ENCODE measurements around the gene DCTN3.

Gene DCTN3

DNA sequence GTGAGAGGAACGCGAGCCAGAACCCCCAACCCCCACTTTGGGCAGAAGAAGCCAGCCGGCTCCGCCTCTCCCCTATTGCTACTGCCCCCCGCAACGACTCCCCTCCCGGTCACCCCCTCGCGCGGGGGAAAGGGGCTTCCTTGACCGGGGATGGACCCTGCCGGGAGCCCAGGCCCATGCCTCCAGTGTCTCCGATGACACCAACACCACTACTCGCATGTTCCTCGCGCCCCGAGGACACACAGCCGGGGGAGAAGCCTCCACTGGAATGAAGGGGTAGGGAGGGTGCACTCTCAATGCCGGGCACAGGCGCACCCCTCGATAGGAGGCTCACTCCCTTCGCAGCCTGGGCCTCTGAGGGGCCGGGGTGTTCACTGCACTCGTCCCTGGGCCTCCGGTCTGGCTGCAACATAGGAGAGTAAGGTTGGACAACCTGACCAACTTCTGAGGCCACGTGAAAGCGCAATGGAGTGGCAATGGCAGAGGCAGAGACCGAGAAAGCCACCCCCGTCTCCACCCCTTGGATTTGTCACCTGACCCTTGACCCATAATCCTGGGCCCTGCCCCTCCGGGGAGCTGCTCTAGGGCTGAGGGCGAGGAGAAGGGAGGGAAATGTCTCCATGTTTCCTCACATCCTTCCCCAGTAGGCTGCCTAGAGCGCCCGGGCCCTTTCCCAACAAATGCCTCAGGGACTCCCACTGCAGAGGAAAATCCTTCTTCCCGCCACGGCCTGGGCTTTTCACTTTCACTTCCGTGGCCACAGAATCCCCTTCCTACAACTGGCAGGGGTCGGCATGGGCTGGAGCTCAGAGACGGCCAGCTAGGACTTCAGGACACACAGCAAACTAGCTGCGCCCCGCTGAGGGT is 29.7 kb downstream of the DCTN3 start:
- DNase-seq (ENCODE audit: low spot score): no peak

- no peak for DNase-seq (ENCODE audit: low spot score)
Observed at GRCh38 chr9:34589636-34590380, 30.5 kb downstream of the DCTN3 start, which contains the start of gene CNTFR. Gene CNTFR, minus strand, starts transcription at chr9:34589724. Its CDS starts 20,743 bp downstream, at chr9:34568981.

GRCh38 chr9:34588671-34589635 is 31.3 kb downstream of the DCTN3 start:
- no peak for DNase-seq (ENCODE audit: low spot score)

DNA sequence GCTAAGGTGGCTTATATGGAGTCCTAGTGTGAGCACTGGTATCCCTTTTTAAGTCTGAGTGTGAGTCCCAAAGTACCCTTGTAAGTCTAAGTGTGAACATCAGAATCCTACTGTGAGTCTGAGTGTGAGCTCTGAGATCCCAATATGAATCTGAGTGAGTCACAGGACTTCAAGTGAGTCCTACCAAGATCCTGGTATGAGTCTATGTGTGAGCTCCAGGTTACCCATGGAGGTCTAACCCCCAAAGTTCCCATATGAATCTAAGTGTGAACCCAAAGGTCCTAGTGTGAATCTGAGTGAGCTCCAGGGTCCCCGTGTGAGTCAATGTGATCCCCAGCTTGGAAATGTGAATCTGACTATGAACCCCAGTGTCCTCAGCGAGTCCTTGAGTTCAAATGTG is 33.0 kb downstream of the DCTN3 start:
- no peak for DNase-seq (ENCODE audit: low spot score)

GRCh38 chr9:34585946-34586669 is 34.2 kb downstream of the DCTN3 start:
- DNase-seq (ENCODE audit: low spot score): no peak

DNA sequence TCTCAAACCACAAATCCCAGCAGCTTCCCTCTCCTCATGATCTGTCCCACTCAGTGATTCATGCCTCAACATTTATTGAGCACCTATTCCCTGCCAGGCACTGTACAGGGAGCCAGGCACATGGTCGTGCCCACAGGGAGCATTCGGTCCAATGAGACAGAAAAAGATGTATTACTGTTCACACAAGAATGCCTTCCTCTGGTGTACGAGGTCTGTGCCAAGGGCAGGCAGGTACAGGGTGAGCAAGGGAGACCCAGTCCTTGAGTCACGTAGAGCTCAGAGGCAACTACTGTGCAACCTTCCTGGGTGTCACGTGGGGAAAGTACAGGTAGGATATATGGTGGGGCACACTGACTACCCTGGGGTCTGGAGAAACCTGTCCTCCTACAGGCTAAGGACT is 35.3 kb downstream of the DCTN3 start:
- DNase-seq (ENCODE audit: low spot score): no peak

GRCh38 chr9:34582787-34583186 is 37.5 kb downstream of the DCTN3 start:
- DNase-seq (ENCODE audit: low spot score): no peak

DNA sequence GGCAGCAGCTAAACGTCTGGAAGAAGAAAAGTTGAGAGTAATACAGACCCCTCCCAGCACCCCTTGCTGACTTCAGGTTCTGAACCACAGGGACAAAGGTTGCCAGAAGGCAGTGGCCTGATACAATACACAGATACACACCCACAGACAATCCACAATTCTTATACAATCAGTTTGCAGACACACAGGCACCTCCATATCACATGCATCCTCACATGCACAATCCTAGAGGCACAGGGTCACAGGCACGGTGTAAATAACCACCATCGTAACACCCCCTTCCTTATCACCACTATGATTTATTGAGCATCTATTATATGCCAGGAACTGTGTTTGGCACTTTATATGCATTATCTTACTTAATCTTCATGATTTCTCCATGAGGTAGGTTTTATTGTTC is 39.0 kb downstream of the DCTN3 start:
- DNase-seq (ENCODE audit: low spot score): no peak

- DNase-seq (ENCODE audit: low spot score): no peak
Observed at GRCh38 chr9:34580358-34580757, 39.9 kb downstream of the DCTN3 start.

DNA sequence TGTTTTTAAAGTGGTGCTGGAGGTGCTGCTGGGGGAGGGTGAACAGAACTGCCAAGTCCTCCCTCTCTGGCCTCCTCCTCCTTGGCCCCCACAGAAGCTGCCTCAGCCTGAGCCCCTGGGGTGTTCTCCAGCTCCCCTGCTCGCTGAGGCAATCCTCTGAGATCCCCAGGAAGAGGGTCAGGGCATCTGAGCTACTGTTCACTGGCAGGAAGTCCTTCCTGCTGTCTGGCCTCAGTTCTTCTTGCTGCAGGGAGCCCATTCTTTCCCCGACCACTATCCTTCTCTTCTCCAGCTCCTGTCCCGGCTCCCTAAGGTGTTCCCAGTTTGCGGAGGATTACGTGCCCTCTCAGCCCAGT is 40.5 kb downstream of the DCTN3 start:
- DNase-seq (ENCODE audit: low spot score): no peak

GRCh38 chr9:34579104-34579807 is 41.0 kb downstream of the DCTN3 start:
- DNase-seq (ENCODE audit: low spot score): no peak

- DNase-seq (ENCODE audit: low spot score): no peak
Observed at GRCh38 chr9:34578241-34579103, 41.8 kb downstream of the DCTN3 start.

DNA sequence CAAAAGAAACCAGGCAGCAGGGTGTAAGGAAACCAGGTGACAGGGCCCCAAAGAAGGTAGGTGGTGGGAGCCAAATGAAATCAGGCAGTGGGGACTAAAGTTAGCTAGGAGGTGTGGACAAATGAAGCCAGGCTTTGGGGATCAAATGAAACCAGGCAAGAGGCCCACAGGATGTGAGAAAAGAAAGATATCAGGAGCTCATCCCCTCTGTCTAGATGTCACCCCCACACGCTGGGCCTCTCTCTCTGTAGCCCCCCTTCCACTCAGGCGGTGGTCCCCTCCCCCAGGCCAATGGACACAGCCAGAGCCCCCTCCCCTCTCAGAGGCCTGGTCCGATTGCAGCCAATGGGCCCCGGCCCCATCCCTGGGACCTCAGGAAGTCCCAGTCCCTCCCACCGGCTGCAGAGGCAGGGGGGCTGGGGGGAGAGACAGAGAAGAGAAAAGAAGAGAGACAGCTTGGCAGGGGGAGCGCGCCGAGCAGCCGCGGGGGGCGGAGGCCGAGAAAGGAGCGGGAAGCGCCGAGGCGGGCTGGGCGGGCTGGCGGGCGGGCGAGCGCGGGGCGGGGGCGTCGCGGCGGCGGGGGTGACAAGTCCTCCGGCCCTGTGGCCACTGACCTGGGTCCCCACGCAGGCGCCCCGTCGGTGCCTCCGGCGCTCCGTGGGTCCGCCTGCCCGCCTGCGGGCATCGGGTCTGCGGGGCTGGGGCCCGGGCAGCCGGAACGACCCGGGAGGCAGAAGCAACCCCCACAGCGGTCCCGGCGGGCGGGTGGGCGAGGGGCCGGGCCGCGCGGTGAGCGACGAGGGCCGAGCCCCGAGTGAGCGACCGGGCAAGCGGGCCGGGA is 42.7 kb downstream of the DCTN3 start:
- DNase-seq (ENCODE audit: low spot score): no peak

GRCh38 chr9:34576597-34577399 is 43.5 kb downstream of the DCTN3 start:
- no peak for DNase-seq (ENCODE audit: low spot score)

DNA sequence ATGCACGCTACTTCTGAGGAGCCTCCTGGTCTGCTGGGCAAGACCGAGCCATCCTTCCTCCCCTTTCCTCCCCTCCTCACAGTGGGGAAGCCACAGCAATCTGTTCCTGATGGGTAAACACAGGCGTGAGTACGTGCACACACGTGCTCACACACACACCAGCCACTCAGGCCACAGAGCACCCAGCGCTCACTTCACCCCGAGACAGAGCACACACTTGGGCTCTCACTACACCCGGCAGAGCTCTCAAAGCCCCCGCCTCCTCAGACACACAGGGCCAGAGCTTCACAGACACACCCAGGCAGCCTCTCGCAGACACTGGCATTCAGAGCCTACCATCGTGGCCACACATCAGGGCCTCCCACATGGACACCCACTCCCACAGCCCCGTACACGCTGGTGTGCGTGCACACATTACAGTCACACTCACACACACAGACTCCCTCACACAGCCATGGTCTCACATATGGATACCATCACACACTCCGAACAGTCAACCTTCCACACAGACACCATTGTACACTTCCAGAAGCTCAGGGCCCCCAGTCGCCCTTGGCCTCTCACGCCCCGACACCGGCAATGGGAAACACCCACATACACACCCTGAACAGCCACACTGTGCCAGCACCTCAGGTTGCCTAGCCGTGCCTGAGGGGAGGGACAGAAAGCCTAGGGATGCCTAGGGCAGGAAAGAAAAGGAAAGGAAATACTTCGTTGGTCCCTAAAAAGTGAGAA is 44.3 kb downstream of the DCTN3 start:
- no peak for DNase-seq (ENCODE audit: low spot score)

GRCh38 chr9:34575241-34575640 is 45.1 kb downstream of the DCTN3 start:
- no peak for DNase-seq (ENCODE audit: low spot score)

- DNase-seq (ENCODE audit: low spot score): no peak
Observed at GRCh38 chr9:34574571-34574970, 45.7 kb downstream of the DCTN3 start.

Measured in RKO (cell line).